GM19238 (cell line): ENCODE measurements around the gene NAALADL2.
"Not testable (repeated sequence)": the region's sequence is repeated elsewhere in the genome, so short reads cannot be mapped to it uniquely, and the experiment has no call there.

Experiments
- DNase-seq: peaks from one replicate; pipeline ENCODE4 v3.0.0; 2011; ENCODE audit warnings: low spot score; ENCODE audit not compliant: insufficient read length

The NAALADL2 gene

GRCh38 chr3:175257123-175257522 is 398.0 kb downstream of the NAALADL2 start:
- DNase-seq = no peak

GRCh38 chr3:175258763-175259162 is 399.6 kb downstream of the NAALADL2 start:
- no peak for DNase-seq

- no peak for DNase-seq
These were observed 401.1 kb downstream of the NAALADL2 start for GRCh38 chr3:175260145-175260794.

GRCh38 chr3:175266478-175266877 is 407.3 kb downstream of the NAALADL2 start:
- no peak for DNase-seq

- DNase-seq = no peak
These were observed 408.0 kb downstream of the NAALADL2 start for GRCh38 chr3:175267121-175267531.

- DNase-seq = no peak
These were observed 408.4 kb downstream of the NAALADL2 start for GRCh38 chr3:175267561-175267960.

- DNase-seq = no peak
These were observed 410.3 kb downstream of the NAALADL2 start for GRCh38 chr3:175269394-175269793.

GRCh38 chr3:175270198-175270837 is 411.2 kb downstream of the NAALADL2 start:
- DNase-seq = no peak

- DNase-seq = no peak
These were observed 411.7 kb downstream of the NAALADL2 start for GRCh38 chr3:175270866-175271265.

- not testable (repeated sequence) for DNase-seq
These were observed 412.3 kb downstream of the NAALADL2 start for GRCh38 chr3:175271465-175271864.

- no peak for DNase-seq
These were observed 413.3 kb downstream of the NAALADL2 start for GRCh38 chr3:175272392-175272791.

GRCh38 chr3:175273573-175273972 is 414.4 kb downstream of the NAALADL2 start:
- DNase-seq = no peak

GRCh38 chr3:175274056-175274455 is 414.9 kb downstream of the NAALADL2 start:
- no peak for DNase-seq

GRCh38 chr3:175274474-175275218 is 415.5 kb downstream of the NAALADL2 start:
- no peak for DNase-seq

- no peak for DNase-seq
These were observed 419.5 kb downstream of the NAALADL2 start for GRCh38 chr3:175278680-175279079.

GRCh38 chr3:175279457-175279856 is 420.3 kb downstream of the NAALADL2 start:
- DNase-seq = no peak

GRCh38 chr3:175279911-175280310 is 420.8 kb downstream of the NAALADL2 start:
- no peak for DNase-seq

- DNase-seq = no peak
These were observed 428.3 kb downstream of the NAALADL2 start for GRCh38 chr3:175287361-175287963.

GRCh38 chr3:175288621-175289020 is 429.5 kb downstream of the NAALADL2 start:
- DNase-seq = no peak

- DNase-seq = no peak
These were observed 435.7 kb downstream of the NAALADL2 start for GRCh38 chr3:175294793-175295192.

GRCh38 chr3:175295248-175296130 is 436.4 kb downstream of the NAALADL2 start:
- DNase-seq = no peak
